ENCODE measurements around the gene RCVRN. TPM values are rescaled to one million over a fixed set of nuclear protein-coding genes. Genes with fewer than 3 reads are reported as not detected.

The RCVRN gene
- total and polyA plus RNA-seq, 4 donors = 0.33 to 1.3 TPM; not detected in 2

- Histone ChIP-seq H3K36me3 (ENCODE audit: control insufficient read depth, insufficient read depth, low read length) (peaks cover 45% of the 10 kb centered on the region), H3K27ac (ENCODE audit: low read depth, low read length) (no peak overlapping the region)
- 90% methylated on average over 8 of the region's 8 CpGs for WGBS (ENCODE audit: insufficient coverage)
Observed at GRCh38 chr17:9916108-9916507, 11.0 kb upstream of the RCVRN start.

GRCh38 chr17:9913476-9913875 lies 8.4 kb upstream of the RCVRN start:
- Histone ChIP-seq H3K4me3 (ENCODE audit: low read depth, low read length) (no peak overlapping the region), H3K4me1 (ENCODE audit: control insufficient read depth, insufficient read depth, low read length) (peaks cover 19% of the 10 kb centered on the region), H3K36me3 (ENCODE audit: control insufficient read depth, insufficient read depth, low read length) (peaks cover 39% of the 10 kb centered on the region), H3K27me3 (ENCODE audit: control insufficient read depth, insufficient read depth, low read length) (no peaks in the 10 kb centered on the region), H3K27ac (ENCODE audit: low read depth, low read length) (no peak overlapping the region), H3K9me3 (ENCODE audit: control insufficient read depth, insufficient read depth, low read length) (no peaks in the 10 kb centered on the region)
- 51% methylated on average over 4 of the region's 5 CpGs for WGBS (ENCODE audit: insufficient coverage)
- no peak for DNase-seq (ENCODE audit: low read depth in 4 of 6, low spot score in 6 of 6)

More at GRCh38 chr17:9916108-9916507, 11.0 kb upstream of the RCVRN start:
- Histone ChIP-seq H3K9me3 (ENCODE audit: control insufficient read depth, insufficient read depth, low read length) (no peaks in the 10 kb centered on the region), H3K27me3 (ENCODE audit: control insufficient read depth, insufficient read depth, low read length) (no peaks in the 10 kb centered on the region), H3K4me1 (ENCODE audit: control insufficient read depth, insufficient read depth, low read length) (peaks cover 19% of the 10 kb centered on the region), H3K4me3 (ENCODE audit: low read depth, low read length) (no peak overlapping the region)
- DNase-seq (ENCODE audit: low read depth in 4 of 6, low spot score in 6 of 6) = no peak

- peak in 2 of 6 donors; percentile 63 to 86 for DNase-seq (ENCODE audit: low read depth in 4 of 6, low spot score in 6 of 6)
- 65% methylated on average over 10 of the region's 18 CpGs for WGBS (ENCODE audit: insufficient coverage)
- Histone ChIP-seq H3K27me3 (ENCODE audit: control insufficient read depth, insufficient read depth, low read length) (no peaks in the 10 kb centered on the region), H3K9me3 (ENCODE audit: control insufficient read depth, insufficient read depth, low read length) (no peaks in the 10 kb centered on the region), H3K27ac (ENCODE audit: low read depth, low read length) (no peak overlapping the region), H3K4me3 (ENCODE audit: low read depth, low read length) (no peak overlapping the region), H3K4me1 (ENCODE audit: control insufficient read depth, insufficient read depth, low read length) (peaks cover 22% of the 10 kb centered on the region), H3K36me3 (ENCODE audit: control insufficient read depth, insufficient read depth, low read length) (peaks cover 28% of the 10 kb centered on the region)
Observed at GRCh38 chr17:9912121-9913099, 7.3 kb upstream of the RCVRN start.

GRCh38 chr17:9911089-9911488 lies 6.0 kb upstream of the RCVRN start:
- WGBS (ENCODE audit: insufficient coverage) = 87% methylated on average over 11 of the region's 12 CpGs
- no peak overlapping the region for H3K27ac ChIP-seq (ENCODE audit: low read depth, low read length)

GRCh38 chr17:9908649-9909042 lies 3.6 kb upstream of the RCVRN start:
- H3K27me3 ChIP-seq (ENCODE audit: control insufficient read depth, insufficient read depth, low read length) = no peaks in the 10 kb centered on the region
- peaks cover 17% of the 10 kb centered on the region for H3K4me1 ChIP-seq (ENCODE audit: control insufficient read depth, insufficient read depth, low read length)
- peaks cover 5% of the 10 kb centered on the region for H3K36me3 ChIP-seq (ENCODE audit: control insufficient read depth, insufficient read depth, low read length)
- H3K4me3 ChIP-seq (ENCODE audit: low read depth, low read length) = no peak overlapping the region
- DNase-seq (ENCODE audit: low read depth in 4 of 6, low spot score in 6 of 6) = no peak
- WGBS (ENCODE audit: insufficient coverage) = 74% methylated on average over 5 of the region's 7 CpGs
- H3K9me3 ChIP-seq (ENCODE audit: control insufficient read depth, insufficient read depth, low read length) = no peaks in the 10 kb centered on the region
- H3K27ac ChIP-seq (ENCODE audit: low read depth, low read length) = no peak overlapping the region

More at GRCh38 chr17:9911089-9911488, 6.0 kb upstream of the RCVRN start:
- DNase-seq (ENCODE audit: low read depth in 4 of 6, low spot score in 6 of 6) = no peak
- Histone ChIP-seq H3K27me3 (ENCODE audit: control insufficient read depth, insufficient read depth, low read length) (no peaks in the 10 kb centered on the region), H3K4me1 (ENCODE audit: control insufficient read depth, insufficient read depth, low read length) (peaks cover 22% of the 10 kb centered on the region), H3K9me3 (ENCODE audit: control insufficient read depth, insufficient read depth, low read length) (no peaks in the 10 kb centered on the region), H3K4me3 (ENCODE audit: low read depth, low read length) (no peak overlapping the region), H3K36me3 (ENCODE audit: control insufficient read depth, insufficient read depth, low read length) (peaks cover 16% of the 10 kb centered on the region)

- Histone ChIP-seq H3K27me3 (ENCODE audit: control insufficient read depth, insufficient read depth, low read length) (no peaks in the 10 kb centered on the region), H3K36me3 (ENCODE audit: control insufficient read depth, insufficient read depth, low read length) (peaks cover 5% of the 10 kb centered on the region), H3K27ac (ENCODE audit: low read depth, low read length) (no peak overlapping the region), H3K4me3 (ENCODE audit: low read depth, low read length) (no peak overlapping the region), H3K9me3 (ENCODE audit: control insufficient read depth, insufficient read depth, low read length) (no peaks in the 10 kb centered on the region), H3K4me1 (ENCODE audit: control insufficient read depth, insufficient read depth, low read length) (peaks cover 14% of the 10 kb centered on the region)
- 53% methylated on average over 10 of the region's 12 CpGs for whole genome bisulfite sequencing (ENCODE audit: insufficient coverage)
- DNase-seq (ENCODE audit: low read depth in 4 of 6, low spot score in 6 of 6) = peak in 1 of 6 donors; percentile 36
Observed at GRCh38 chr17:9907883-9908648, 3.0 kb upstream of the RCVRN start.

- 70% methylated on average over 2 of the region's 7 CpGs for WGBS (ENCODE audit: insufficient coverage)
- Histone ChIP-seq H3K9me3 (ENCODE audit: control insufficient read depth, insufficient read depth, low read length) (no peaks in the 10 kb centered on the region), H3K4me3 (ENCODE audit: low read depth, low read length) (no peak overlapping the region), H3K36me3 (ENCODE audit: control insufficient read depth, insufficient read depth, low read length) (peaks cover 5% of the 10 kb centered on the region), H3K27me3 (ENCODE audit: control insufficient read depth, insufficient read depth, low read length) (no peaks in the 10 kb centered on the region), H3K27ac (ENCODE audit: low read depth, low read length) (no peak overlapping the region), H3K4me1 (ENCODE audit: control insufficient read depth, insufficient read depth, low read length) (peaks cover 10% of the 10 kb centered on the region)
- DNase-seq (ENCODE audit: low read depth in 4 of 6, low spot score in 6 of 6) = no peak
Observed at GRCh38 chr17:9907131-9907530, 2.1 kb upstream of the RCVRN start.

- Histone ChIP-seq H3K36me3 (ENCODE audit: control insufficient read depth, insufficient read depth, low read length) (peaks cover 5% of the 10 kb centered on the region), H3K9me3 (ENCODE audit: control insufficient read depth, insufficient read depth, low read length) (no peaks in the 10 kb centered on the region), H3K27ac (ENCODE audit: low read depth, low read length) (no peak overlapping the region), H3K27me3 (ENCODE audit: control insufficient read depth, insufficient read depth, low read length) (no peaks in the 10 kb centered on the region), H3K4me3 (ENCODE audit: low read depth, low read length) (no peak overlapping the region), H3K4me1 (ENCODE audit: control insufficient read depth, insufficient read depth, low read length) (peaks cover 13% of the 10 kb centered on the region)
- no peak for DNase-seq (ENCODE audit: low read depth in 4 of 6, low spot score in 6 of 6)
- 65% methylated on average over 9 of the region's 14 CpGs for whole genome bisulfite sequencing (ENCODE audit: insufficient coverage)
Observed at GRCh38 chr17:9906616-9907015, 1.5 kb upstream of the RCVRN start.

- Histone ChIP-seq H3K4me1 (ENCODE audit: control insufficient read depth, insufficient read depth, low read length) (peaks cover 10% of the 10 kb centered on the region), H3K36me3 (ENCODE audit: control insufficient read depth, insufficient read depth, low read length) (peaks cover under 1% of the 10 kb centered on the region), H3K27me3 (ENCODE audit: control insufficient read depth, insufficient read depth, low read length) (no peaks in the 10 kb centered on the region), H3K4me3 (ENCODE audit: low read depth, low read length) (no peak overlapping the region), H3K27ac (ENCODE audit: low read depth, low read length) (no peak overlapping the region), H3K9me3 (ENCODE audit: control insufficient read depth, insufficient read depth, low read length) (no peaks in the 10 kb centered on the region)
- DNase-seq (ENCODE audit: low read depth in 4 of 6, low spot score in 6 of 6) = no peak
- no CpG with 5 or more reads among the region's 4 CpGs for WGBS (ENCODE audit: insufficient coverage)
Observed at GRCh38 chr17:9905902-9906301, 831 bp upstream of the RCVRN start.
